PFSK-1 (cell line): Measurements from ENCODE around the gene WFIKKN1. TPM values are rescaled to one million over a fixed set of nuclear protein-coding genes. Genes with fewer than 3 reads are reported as not detected.

ENCODE experiments used
- FOXP2 ChIP-seq: optimal IDR thresholded peaks from 2 replicates; pipeline ENCODE3; 2011; ENCODE audit warnings: borderline replicate concordance, control low read depth, inconsistent platforms; ENCODE audit not compliant: insufficient read depth; ENCODE audit errors: extremely low read length, extremely low read depth
- POLR2AphosphoS5 ChIP-seq: IDR thresholded peaks from 2 replicates; pipeline ENCODE4 v1.6.1; 2012; ENCODE audit warnings: low read depth, mild to moderate bottlenecking, control low read depth, low read length, moderate library complexity
- REST ChIP-seq, 2 experiments: IDR thresholded peaks; 2 replicates each; pipeline versions ENCODE4 v1.6.1 to v1.8.0; 2011 to 2012; ENCODE audit warnings: low read depth in 2 of 2, low read length in 2 of 2, control low read depth in 1 of 2, inconsistent platforms in 1 of 2, mild to moderate bottlenecking in 1 of 2, moderate library complexity in 1 of 2; ENCODE audit not compliant: insufficient read depth in 1 of 2
- SIN3A ChIP-seq: IDR thresholded peaks from 2 replicates; pipeline ENCODE4 v1.6.1; 2012; ENCODE audit warnings: mild to moderate bottlenecking, low read length, moderate library complexity, borderline replicate concordance; ENCODE audit not compliant: insufficient read depth
- TAF1 ChIP-seq: IDR thresholded peaks from 2 replicates; pipeline ENCODE4 v1.6.1; 2012; ENCODE audit warnings: low read length, control low read depth, borderline replicate concordance; ENCODE audit not compliant: insufficient read depth
- polyA plus RNA-seq: library from polyadenylated mRNA; unstranded; fragments of >200 nt; gene quantifications from one replicate; pipeline ENCODE4 v1.2.1, GENCODE V29; 2012; ENCODE audit warnings: low read depth, missing spikeins; ENCODE audit not compliant: insufficient read length

The WFIKKN1 gene, protein sequence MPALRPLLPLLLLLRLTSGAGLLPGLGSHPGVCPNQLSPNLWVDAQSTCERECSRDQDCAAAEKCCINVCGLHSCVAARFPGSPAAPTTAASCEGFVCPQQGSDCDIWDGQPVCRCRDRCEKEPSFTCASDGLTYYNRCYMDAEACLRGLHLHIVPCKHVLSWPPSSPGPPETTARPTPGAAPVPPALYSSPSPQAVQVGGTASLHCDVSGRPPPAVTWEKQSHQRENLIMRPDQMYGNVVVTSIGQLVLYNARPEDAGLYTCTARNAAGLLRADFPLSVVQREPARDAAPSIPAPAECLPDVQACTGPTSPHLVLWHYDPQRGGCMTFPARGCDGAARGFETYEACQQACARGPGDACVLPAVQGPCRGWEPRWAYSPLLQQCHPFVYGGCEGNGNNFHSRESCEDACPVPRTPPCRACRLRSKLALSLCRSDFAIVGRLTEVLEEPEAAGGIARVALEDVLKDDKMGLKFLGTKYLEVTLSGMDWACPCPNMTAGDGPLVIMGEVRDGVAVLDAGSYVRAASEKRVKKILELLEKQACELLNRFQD
- 0.39 TPM for polyA plus RNA-seq

DNA sequence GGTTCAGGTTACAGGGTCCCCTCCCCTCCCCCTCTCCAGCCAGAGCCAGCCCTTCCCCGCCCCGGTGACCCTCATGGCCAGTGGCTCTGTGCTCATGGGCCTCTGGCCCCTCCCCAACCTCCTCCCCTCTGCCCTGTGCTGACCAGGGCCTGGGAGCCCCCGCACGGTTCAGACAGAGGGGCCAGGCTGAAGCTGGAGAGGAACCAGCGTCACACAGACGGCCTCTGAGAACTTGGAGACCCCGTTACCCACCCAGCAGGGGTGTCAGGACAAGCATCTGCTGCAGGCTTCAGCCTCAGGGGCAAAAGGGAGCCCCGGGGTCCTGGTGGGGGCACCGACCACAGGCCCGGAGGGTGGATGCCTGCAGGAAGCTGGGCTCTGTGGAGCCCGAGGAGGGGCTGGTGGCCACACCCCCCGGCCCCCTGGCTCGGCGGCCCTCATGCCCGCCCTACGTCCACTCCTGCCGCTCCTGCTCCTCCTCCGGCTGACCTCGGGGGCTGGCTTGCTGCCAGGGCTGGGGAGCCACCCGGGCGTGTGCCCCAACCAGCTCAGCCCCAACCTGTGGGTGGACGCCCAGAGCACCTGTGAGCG lies at the start of gene WFIKKN1:
WFIKKN1 (plus strand) TSS at position 171 of the 591 bp plus-strand sequence; CDS start at position 440, 269 bp downstream.
- no peak for TF ChIP-seq REST (IDR thresholded peaks at IDR 0.05; ENCODE audit: insufficient read depth in 1 of 2, low read depth in 2 of 2, low read length in 2 of 2)
- 0 out of 2 replicates have a peak, but pooled peaks have one; percentile 8 for TF ChIP-seq POLR2AphosphoS5

- TF ChIP-seq REST (IDR thresholded peaks at IDR 0.05; ENCODE audit: insufficient read depth in 1 of 2, low read depth in 2 of 2, low read length in 2 of 2) (no peak), POLR2AphosphoS5 (no peak), SIN3A (no peak), TAF1 (no peak), FOXP2 (no peak)
These were observed 48.6 kb upstream of the WFIKKN1 start for GRCh38 chr16:582218-582613.

DNA sequence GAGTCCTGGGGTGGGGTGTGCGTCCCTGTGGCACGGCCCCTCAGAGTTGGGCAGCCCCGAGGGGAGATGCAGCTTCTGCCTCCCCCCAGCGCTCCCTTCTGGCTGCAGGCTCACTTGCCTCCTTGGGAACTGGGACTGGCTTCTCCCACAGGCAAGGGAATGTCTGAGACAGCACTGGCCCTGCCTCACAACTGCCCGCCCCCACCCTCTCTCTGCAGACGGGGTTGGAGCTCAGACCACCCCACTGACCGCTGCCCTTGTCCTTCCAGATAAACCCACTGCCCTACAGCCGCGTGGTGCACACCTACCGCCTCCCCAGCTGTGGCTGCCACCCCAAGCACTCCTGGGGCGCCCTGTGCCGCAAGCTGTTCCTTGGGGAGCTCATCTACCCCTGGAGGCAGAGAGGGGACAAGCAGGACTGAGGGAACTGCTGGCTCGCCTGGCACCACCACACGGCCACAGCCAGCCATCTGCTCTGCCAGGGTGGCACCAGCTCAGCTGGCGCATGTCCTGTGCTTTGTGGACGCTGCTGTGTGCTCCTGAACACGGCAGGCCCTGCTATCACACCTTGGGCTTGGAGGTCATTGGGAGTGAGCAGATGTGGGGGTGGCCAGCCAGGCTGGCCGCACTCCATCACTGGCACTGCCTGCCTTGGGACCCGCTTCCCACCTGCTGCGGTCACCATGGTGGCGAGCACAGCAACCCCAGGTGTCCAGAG lies 48.0 kb upstream of the WFIKKN1 start:
- TF ChIP-seq POLR2AphosphoS5, result no peak
- TF ChIP-seq SIN3A, result no peak
- TF ChIP-seq FOXP2, result no peak
- no peak for TF ChIP-seq REST (IDR thresholded peaks at IDR 0.05; ENCODE audit: insufficient read depth in 1 of 2, low read depth in 2 of 2, low read length in 2 of 2)

DNA sequence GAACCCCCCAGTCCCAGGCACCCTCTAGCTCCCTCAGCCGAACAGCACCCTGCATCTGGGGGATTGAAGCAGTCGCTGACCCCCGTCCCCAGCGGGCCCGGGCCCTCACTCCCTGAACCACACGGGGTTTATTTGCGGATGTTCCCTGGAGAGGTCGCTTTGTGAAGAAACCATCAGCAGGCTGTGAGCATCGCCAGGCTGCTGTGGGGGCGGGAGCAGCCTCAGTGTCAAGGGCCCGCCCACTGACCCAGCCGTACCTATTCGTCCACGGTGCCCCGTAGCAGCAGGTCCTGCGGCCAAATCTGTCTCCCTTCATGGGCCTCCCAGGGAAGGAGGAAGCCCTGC lies 47.3 kb upstream of the WFIKKN1 start:
- TF ChIP-seq FOXP2 (no peak), POLR2AphosphoS5 (no peak), TAF1 (no peak), REST (IDR thresholded peaks at IDR 0.05; ENCODE audit: insufficient read depth in 1 of 2, low read depth in 2 of 2, low read length in 2 of 2) (no peak), SIN3A (no peak)
